GM23338 (cell line): ENCODE results near the gene PKDCC. TPM values are rescaled to one million over a fixed set of nuclear protein-coding genes. Genes with fewer than 3 reads are reported as not detected.
"Not testable (repeated sequence)": the region's sequence is repeated elsewhere in the genome, so short reads cannot be mapped to it uniquely, and the experiment has no call there.

ENCODE experiments used
- ATAC-seq: fragments of 200-7000 bp; cut with Tn5 transposase; 3 replicates; pipeline ENCODE4 v1.9.1; 2020
- DNase-seq: peaks from one replicate; pipeline ENCODE4 v3.0.0-alpha.2; 2015; ENCODE audit warnings: low spot score
- H2AFZ ChIP-seq: fragments of 200-600 bp; sonication (generic); 2 replicates; pipeline ENCODE4 v1.8.0; 2016; ENCODE audit warnings: antibody characterized with exemption, mild to moderate bottlenecking, moderate library complexity
- H3F3A ChIP-seq: fragments of 200-600 bp; sonication (generic); replicated peaks from 2 replicates; pipeline ENCODE4 v1.8.0; 2017; ENCODE audit warnings: antibody characterized with exemption, mixed run types, low read depth
- H3K27ac ChIP-seq: fragments of 200-600 bp; sonication (generic); 2 replicates; pipeline ENCODE4 v1.6.1; 2016; ENCODE audit warnings: low read depth
- H3K27me3 ChIP-seq: fragments of 200-600 bp; sonication (generic); 2 replicates; pipeline ENCODE4 v1.8.0; 2016; ENCODE audit warnings: mild to moderate bottlenecking, mixed run types, moderate library complexity; ENCODE audit not compliant: insufficient read depth
- H3K36me3 ChIP-seq: fragments of 200-600 bp; sonication (generic); 2 replicates; pipeline ENCODE4 v1.8.0; 2016; ENCODE audit warnings: mild to moderate bottlenecking; ENCODE audit not compliant: insufficient read depth
- H3K4me1 ChIP-seq: fragments of 200-600 bp; sonication (generic); 2 replicates; pipeline ENCODE4 v1.8.0; 2016; ENCODE audit warnings: mild to moderate bottlenecking, moderate library complexity; ENCODE audit not compliant: insufficient read depth
- H3K4me2 ChIP-seq: fragments of 200-600 bp; sonication (generic); 2 replicates; pipeline ENCODE4 v1.7.1; 2017; ENCODE audit warnings: mixed run types
- H3K4me3 ChIP-seq: fragments of 200-600 bp; sonication (generic); 2 replicates; pipeline ENCODE4 v1.6.1; 2016; ENCODE audit warnings: mixed run types
- H3K79me2 ChIP-seq: fragments of 200-600 bp; sonication (generic); replicated peaks from 2 replicates; pipeline ENCODE4 v1.8.0; 2017; ENCODE audit warnings: mild to moderate bottlenecking; ENCODE audit not compliant: insufficient read depth
- H3K9me2 ChIP-seq: fragments of 200-600 bp; sonication (generic); 2 replicates; pipeline ENCODE4 v1.8.0; 2017; ENCODE audit not compliant: insufficient read depth
- H4K20me1 ChIP-seq: fragments of 200-600 bp; sonication (generic); replicated peaks from 2 replicates; pipeline ENCODE4 v1.8.0; 2017; ENCODE audit warnings: mild to moderate bottlenecking; ENCODE audit not compliant: insufficient read depth
- H3K27ac Mint-ChIP-seq: 2 replicates; pipeline ENCODE4 v1.8.0; 2020; ENCODE audit warnings: inconsistent platforms, mild to moderate bottlenecking, moderate library complexity, mixed read lengths
- H3K27me3 Mint-ChIP-seq: 3 replicates; pipeline ENCODE4 v1.8.0; 2022; ENCODE audit warnings: low read depth, mild to moderate bottlenecking, moderate library complexity, mixed read lengths, inconsistent platforms; ENCODE audit not compliant: insufficient read depth, poor library complexity
- H3K36me3 Mint-ChIP-seq: 3 replicates; pipeline ENCODE4 v1.8.0; 2021; ENCODE audit warnings: low read depth, mild to moderate bottlenecking, inconsistent platforms, moderate library complexity, mixed read lengths
- H3K4me1 Mint-ChIP-seq: 3 replicates; pipeline ENCODE4 v1.8.0; 2020; ENCODE audit warnings: mild to moderate bottlenecking, inconsistent platforms, mixed read lengths
- H3K4me3 Mint-ChIP-seq: 3 replicates; pipeline ENCODE4 v1.8.0; 2021; ENCODE audit warnings: moderate library complexity, mild to moderate bottlenecking, inconsistent platforms, mixed read lengths
- H3K9me3 Mint-ChIP-seq: 3 replicates; pipeline ENCODE4 v1.8.0; 2020; ENCODE audit warnings: moderate library complexity, mild to moderate bottlenecking, inconsistent platforms, mixed read lengths
- EZH2 ChIP-seq: fragments of 200-600 bp; sonication (generic); IDR thresholded peaks from one replicate; pipeline ENCODE4 v1.8.0; 2017; ENCODE audit warnings: antibody characterized with exemption, mild to moderate bottlenecking, low read depth; ENCODE audit not compliant: unreplicated experiment
- EZH2phosphoT487 ChIP-seq: fragments of 200-600 bp; sonication (generic); IDR thresholded peaks from one replicate; pipeline ENCODE4 v1.8.1; 2018; ENCODE audit warnings: antibody characterized with exemption; ENCODE audit not compliant: unreplicated experiment
- POLR2AphosphoS5 ChIP-seq: IDR thresholded peaks from 2 replicates; pipeline ENCODE4 v1.6.1; 2016; ENCODE audit warnings: antibody characterized with exemption, low read depth
- STAT1 ChIP-seq: IDR thresholded peaks from one replicate; pipeline ENCODE4 v1.6.1; 2016; ENCODE audit warnings: antibody characterized with exemption; ENCODE audit not compliant: unreplicated experiment
- ZNF114 ChIP-seq: fragments of 250-450 bp; sonication (Bioruptor Pico); IDR thresholded peaks from 2 replicates; pipeline ENCODE4 v1.5.0; 2020; ENCODE audit warnings: mild to moderate bottlenecking, moderate library complexity
- ZNF331 ChIP-seq: fragments of 250-450 bp; sonication (Bioruptor Pico); IDR thresholded peaks from 2 replicates; pipeline ENCODE4 v1.5.0; 2020; ENCODE audit warnings: low read depth, mild to moderate bottlenecking, moderate library complexity
- polyA plus RNA-seq: library from polyadenylated mRNA; unstranded; fragments of >200 nt; fragmentation: Nextera tagmentation; extraction: Ambion mirVana; gene quantifications from 2 replicates; pipeline ENCODE4 v1.2.1, GENCODE V29; 2016
- total RNA-seq: library from RNA; depleted of rRNA; stranded (reverse); fragments of >200 nt; shearing (Covaris generic); gene quantifications from 2 replicates; pipeline ENCODE4 v1.2.3, GENCODE V29; 2014
- TF ChIP-seq, protein P1 (sequence below), 2 experiments: fragments of 200-600 bp in 1 of 2; sonication (generic) in 1 of 2; conservative IDR thresholded peaks; 2 replicates each; pipeline versions ENCODE4 v1.5.1 to v1.6.1; 2016 to 2017; ENCODE audit warnings: antibody characterized with exemption in 2 of 2, low read depth in 2 of 2, mild to moderate bottlenecking in 2 of 2, moderate library complexity in 1 of 2
- TF ChIP-seq, protein P2 (sequence below): IDR thresholded peaks from one replicate; pipeline ENCODE4 v1.6.1; 2018; ENCODE audit warnings: antibody characterized with exemption; ENCODE audit not compliant: unreplicated experiment
- TF ChIP-seq, protein P3 (sequence below): fragments of 250-450 bp; sonication (Bioruptor Pico); IDR thresholded peaks from 2 replicates; pipeline ENCODE4 v1.5.0; 2020; ENCODE audit warnings: mild to moderate bottlenecking, moderate library complexity
- TF ChIP-seq, protein P4 (sequence below): IDR thresholded peaks from 2 replicates; pipeline ENCODE4 v1.6.1; 2016; ENCODE audit warnings: antibody characterized with exemption

Gene PKDCC
- total and polyA plus RNA-seq, 2 experiments from 2014 or later = 7.0 to 44.8 TPM

DNA sequence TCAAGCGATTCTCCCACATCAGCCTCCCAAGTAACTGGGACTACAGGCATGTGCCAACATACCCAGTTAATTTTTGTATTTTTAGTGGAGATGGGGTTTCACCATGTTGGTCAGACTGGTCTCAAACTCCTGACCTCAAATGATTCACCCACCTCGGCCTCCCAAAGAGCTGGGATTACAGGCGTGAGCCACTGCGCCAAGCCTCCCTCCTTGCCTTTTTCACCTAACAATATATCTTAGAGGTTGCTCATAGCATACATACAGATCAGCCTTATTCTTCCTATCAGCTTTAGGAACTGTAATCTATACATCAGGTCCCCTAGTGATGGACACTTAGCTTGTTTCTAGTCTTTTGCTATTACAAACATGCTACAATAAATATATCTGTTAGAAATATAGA lies 33.3 kb downstream of the PKDCC start:
- H3K4me2 ChIP-seq, H4K20me1 ChIP-seq, H2AFZ ChIP-seq, H3K27me3 ChIP-seq, H3K27ac Mint-ChIP-seq, H3K9me3 Mint-ChIP-seq, H3K27me3 Mint-ChIP-seq, H3K9me2 ChIP-seq, H3K36me3 Mint-ChIP-seq, H3F3A ChIP-seq, H3K4me1 Mint-ChIP-seq, DNase-seq, H3K36me3 ChIP-seq, H3K4me3 Mint-ChIP-seq, H3K79me2 ChIP-seq, H3K27ac ChIP-seq, H3K4me3 ChIP-seq, ATAC-seq, H3K4me1 ChIP-seq: not testable (repeated sequence)

DNA sequence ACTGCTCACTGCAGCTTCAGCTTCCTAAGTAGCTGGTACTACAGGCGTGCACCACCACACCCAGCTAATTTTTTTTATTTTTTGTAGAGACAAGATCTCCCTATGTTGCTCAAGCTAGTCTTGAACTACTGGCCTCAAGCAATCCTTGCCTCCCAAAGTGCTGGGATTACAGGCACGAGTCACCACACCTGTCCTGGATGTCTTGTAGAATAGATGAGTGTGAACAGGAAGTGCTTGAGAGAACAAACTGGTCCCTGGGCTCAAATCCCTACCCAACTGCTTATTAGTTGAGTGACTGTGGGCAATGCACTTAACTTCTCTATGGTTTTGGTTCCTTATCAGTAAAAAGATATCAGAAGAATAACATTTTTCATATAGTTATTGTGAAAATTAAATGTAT lies 34.2 kb downstream of the PKDCC start:
- Histone ChIP-seq H3K4me3 (no peak overlapping the region), H3K79me2 (no peaks in the 10 kb centered on the region), H3K9me2 (no peaks in the 10 kb centered on the region; the same call in 1 of the 2 replicates), H3F3A (no peaks in the 10 kb centered on the region), H3K27me3 (no peaks in the 10 kb centered on the region), H4K20me1 (no peaks in the 10 kb centered on the region), H3K4me1 (peaks cover 4% of the 10 kb centered on the region), H3K27ac (no peak overlapping the region), H2AFZ (no peak overlapping the region), H3K36me3 (no peaks in the 10 kb centered on the region), H3K4me2 (no peak overlapping the region)
- DNase-seq = no peak
- H3K4me3 Mint-ChIP-seq = no peak overlapping the region
- peaks cover 3% of the 10 kb centered on the region for H3K27me3 Mint-ChIP-seq
- no peak for ATAC-seq
- no peaks in the 10 kb centered on the region; the same call in 2 of the 3 replicates for H3K36me3 Mint-ChIP-seq
- H3K4me1 Mint-ChIP-seq = peaks cover 5% of the 10 kb centered on the region; the same call in 2 of the 3 replicates
- TF ChIP-seq, protein P1, sequence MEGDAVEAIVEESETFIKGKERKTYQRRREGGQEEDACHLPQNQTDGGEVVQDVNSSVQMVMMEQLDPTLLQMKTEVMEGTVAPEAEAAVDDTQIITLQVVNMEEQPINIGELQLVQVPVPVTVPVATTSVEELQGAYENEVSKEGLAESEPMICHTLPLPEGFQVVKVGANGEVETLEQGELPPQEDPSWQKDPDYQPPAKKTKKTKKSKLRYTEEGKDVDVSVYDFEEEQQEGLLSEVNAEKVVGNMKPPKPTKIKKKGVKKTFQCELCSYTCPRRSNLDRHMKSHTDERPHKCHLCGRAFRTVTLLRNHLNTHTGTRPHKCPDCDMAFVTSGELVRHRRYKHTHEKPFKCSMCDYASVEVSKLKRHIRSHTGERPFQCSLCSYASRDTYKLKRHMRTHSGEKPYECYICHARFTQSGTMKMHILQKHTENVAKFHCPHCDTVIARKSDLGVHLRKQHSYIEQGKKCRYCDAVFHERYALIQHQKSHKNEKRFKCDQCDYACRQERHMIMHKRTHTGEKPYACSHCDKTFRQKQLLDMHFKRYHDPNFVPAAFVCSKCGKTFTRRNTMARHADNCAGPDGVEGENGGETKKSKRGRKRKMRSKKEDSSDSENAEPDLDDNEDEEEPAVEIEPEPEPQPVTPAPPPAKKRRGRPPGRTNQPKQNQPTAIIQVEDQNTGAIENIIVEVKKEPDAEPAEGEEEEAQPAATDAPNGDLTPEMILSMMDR (conservative IDR thresholded peaks at IDR 0.05; ENCODE audit: low read depth in 2 of 2) = no peak
- TF ChIP-seq, protein P2, sequence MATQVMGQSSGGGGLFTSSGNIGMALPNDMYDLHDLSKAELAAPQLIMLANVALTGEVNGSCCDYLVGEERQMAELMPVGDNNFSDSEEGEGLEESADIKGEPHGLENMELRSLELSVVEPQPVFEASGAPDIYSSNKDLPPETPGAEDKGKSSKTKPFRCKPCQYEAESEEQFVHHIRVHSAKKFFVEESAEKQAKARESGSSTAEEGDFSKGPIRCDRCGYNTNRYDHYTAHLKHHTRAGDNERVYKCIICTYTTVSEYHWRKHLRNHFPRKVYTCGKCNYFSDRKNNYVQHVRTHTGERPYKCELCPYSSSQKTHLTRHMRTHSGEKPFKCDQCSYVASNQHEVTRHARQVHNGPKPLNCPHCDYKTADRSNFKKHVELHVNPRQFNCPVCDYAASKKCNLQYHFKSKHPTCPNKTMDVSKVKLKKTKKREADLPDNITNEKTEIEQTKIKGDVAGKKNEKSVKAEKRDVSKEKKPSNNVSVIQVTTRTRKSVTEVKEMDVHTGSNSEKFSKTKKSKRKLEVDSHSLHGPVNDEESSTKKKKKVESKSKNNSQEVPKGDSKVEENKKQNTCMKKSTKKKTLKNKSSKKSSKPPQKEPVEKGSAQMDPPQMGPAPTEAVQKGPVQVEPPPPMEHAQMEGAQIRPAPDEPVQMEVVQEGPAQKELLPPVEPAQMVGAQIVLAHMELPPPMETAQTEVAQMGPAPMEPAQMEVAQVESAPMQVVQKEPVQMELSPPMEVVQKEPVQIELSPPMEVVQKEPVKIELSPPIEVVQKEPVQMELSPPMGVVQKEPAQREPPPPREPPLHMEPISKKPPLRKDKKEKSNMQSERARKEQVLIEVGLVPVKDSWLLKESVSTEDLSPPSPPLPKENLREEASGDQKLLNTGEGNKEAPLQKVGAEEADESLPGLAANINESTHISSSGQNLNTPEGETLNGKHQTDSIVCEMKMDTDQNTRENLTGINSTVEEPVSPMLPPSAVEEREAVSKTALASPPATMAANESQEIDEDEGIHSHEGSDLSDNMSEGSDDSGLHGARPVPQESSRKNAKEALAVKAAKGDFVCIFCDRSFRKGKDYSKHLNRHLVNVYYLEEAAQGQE = no peak
- no peak for TF ChIP-seq ZNF114 (CRISPR knock-in tag)
- TF ChIP-seq EZH2 = no peak
- TF ChIP-seq, protein P3, sequence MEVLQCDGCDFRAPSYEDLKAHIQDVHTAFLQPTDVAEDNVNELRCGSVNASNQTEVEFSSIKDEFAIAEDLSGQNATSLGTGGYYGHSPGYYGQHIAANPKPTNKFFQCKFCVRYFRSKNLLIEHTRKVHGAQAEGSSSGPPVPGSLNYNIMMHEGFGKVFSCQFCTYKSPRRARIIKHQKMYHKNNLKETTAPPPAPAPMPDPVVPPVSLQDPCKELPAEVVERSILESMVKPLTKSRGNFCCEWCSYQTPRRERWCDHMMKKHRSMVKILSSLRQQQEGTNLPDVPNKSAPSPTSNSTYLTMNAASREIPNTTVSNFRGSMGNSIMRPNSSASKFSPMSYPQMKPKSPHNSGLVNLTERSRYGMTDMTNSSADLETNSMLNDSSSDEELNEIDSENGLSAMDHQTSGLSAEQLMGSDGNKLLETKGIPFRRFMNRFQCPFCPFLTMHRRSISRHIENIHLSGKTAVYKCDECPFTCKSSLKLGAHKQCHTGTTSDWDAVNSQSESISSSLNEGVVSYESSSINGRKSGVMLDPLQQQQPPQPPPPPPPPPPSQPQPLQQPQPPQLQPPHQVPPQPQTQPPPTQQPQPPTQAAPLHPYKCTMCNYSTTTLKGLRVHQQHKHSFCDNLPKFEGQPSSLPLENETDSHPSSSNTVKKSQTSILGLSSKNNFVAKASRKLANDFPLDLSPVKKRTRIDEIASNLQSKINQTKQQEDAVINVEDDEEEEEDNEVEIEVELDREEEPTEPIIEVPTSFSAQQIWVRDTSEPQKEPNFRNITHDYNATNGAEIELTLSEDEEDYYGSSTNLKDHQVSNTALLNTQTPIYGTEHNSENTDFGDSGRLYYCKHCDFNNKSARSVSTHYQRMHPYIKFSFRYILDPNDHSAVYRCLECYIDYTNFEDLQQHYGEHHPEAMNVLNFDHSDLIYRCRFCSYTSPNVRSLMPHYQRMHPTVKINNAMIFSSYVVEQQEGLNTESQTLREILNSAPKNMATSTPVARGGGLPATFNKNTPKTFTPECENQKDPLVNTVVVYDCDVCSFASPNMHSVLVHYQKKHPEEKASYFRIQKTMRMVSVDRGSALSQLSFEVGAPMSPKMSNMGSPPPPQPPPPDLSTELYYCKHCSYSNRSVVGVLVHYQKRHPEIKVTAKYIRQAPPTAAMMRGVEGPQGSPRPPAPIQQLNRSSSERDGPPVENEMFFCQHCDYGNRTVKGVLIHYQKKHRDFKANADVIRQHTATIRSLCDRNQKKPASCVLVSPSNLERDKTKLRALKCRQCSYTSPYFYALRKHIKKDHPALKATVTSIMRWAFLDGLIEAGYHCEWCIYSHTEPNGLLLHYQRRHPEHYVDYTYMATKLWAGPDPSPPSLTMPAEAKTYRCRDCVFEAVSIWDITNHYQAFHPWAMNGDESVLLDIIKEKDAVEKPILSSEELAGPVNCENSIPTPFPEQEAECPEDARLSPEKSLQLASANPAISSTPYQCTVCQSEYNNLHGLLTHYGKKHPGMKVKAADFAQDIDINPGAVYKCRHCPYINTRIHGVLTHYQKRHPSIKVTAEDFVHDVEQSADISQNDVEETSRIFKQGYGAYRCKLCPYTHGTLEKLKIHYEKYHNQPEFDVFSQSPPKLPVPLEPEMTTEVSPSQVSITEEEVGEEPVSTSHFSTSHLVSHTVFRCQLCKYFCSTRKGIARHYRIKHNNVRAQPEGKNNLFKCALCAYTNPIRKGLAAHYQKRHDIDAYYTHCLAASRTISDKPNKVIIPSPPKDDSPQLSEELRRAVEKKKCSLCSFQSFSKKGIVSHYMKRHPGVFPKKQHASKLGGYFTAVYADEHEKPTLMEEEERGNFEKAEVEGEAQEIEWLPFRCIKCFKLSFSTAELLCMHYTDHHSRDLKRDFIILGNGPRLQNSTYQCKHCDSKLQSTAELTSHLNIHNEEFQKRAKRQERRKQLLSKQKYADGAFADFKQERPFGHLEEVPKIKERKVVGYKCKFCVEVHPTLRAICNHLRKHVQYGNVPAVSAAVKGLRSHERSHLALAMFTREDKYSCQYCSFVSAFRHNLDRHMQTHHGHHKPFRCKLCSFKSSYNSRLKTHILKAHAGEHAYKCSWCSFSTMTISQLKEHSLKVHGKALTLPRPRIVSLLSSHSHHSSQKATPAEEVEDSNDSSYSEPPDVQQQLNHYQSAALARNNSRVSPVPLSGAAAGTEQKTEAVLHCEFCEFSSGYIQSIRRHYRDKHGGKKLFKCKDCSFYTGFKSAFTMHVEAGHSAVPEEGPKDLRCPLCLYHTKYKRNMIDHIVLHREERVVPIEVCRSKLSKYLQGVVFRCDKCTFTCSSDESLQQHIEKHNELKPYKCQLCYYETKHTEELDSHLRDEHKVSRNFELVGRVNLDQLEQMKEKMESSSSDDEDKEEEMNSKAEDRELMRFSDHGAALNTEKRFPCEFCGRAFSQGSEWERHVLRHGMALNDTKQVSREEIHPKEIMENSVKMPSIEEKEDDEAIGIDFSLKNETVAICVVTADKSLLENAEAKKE (CRISPR knock-in tag) = no peak
- TF ChIP-seq, protein P4, sequence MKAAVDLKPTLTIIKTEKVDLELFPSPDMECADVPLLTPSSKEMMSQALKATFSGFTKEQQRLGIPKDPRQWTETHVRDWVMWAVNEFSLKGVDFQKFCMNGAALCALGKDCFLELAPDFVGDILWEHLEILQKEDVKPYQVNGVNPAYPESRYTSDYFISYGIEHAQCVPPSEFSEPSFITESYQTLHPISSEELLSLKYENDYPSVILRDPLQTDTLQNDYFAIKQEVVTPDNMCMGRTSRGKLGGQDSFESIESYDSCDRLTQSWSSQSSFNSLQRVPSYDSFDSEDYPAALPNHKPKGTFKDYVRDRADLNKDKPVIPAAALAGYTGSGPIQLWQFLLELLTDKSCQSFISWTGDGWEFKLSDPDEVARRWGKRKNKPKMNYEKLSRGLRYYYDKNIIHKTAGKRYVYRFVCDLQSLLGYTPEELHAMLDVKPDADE = no peak
- TF ChIP-seq ZNF331 (CRISPR knock-in tag) = no peak
- TF ChIP-seq POLR2AphosphoS5 = no peak
- TF ChIP-seq STAT1 = no peak
- TF ChIP-seq EZH2phosphoT487 = no peak
- H3K9me3 Mint-ChIP-seq = no peaks in the 10 kb centered on the region
- no peak overlapping the region for H3K27ac Mint-ChIP-seq
